Endothelial cell of umbilical vein (primary cell): ENCODE results near the gene SORCS2.

ENCODE experiments used
- CTCF ChIP-seq, 2 donors: IDR thresholded peaks; 1 replicate in 1 of 2; 2 replicates in 1 of 2; pipeline ENCODE4 v1.5.1; 2011; ENCODE audit warnings: low read length in 2 of 2, mild to moderate bottlenecking in 2 of 2, moderate library complexity in 2 of 2, control low read depth in 1 of 2, inconsistent platforms in 1 of 2, low read depth in 1 of 2; ENCODE audit not compliant: insufficient read depth in 1 of 2; ENCODE audit errors: extremely low read depth in 1 of 2
- EZH2 ChIP-seq: IDR thresholded peaks from 2 replicates; pipeline ENCODE4 v1.6.1; 2012; ENCODE audit warnings: borderline replicate concordance, low read depth, mild to moderate bottlenecking, moderate library complexity, low read length, inconsistent platforms; ENCODE audit not compliant: severe bottlenecking
- MYC ChIP-seq: IDR thresholded peaks from one replicate; pipeline ENCODE4 v1.6.1; 2011; ENCODE audit warnings: mild to moderate bottlenecking, low read depth, low read length
- POLR2A ChIP-seq: IDR thresholded peaks from 2 replicates; pipeline ENCODE4 v1.6.1; 2012; ENCODE audit warnings: low read depth, mild to moderate bottlenecking, control low read depth, low read length

GRCh38 chr4:7280926-7281690, 88.8 kb downstream of the SORCS2 start:
- TF ChIP-seq CTCF (IDR thresholded peaks at IDR 0.05; ENCODE audit: extremely low read depth in 1 of 2, insufficient read depth in 1 of 2, low read depth in 1 of 2, low read length in 2 of 2) (no peak), POLR2A (no peak), MYC (no peak), EZH2 (no peak)
